Chondrocyte (in vitro differentiated cells): ENCODE measurements around the gene P4HA2. TPM values are rescaled to one million over a fixed set of nuclear protein-coding genes. Genes with fewer than 3 reads are reported as not detected.

ENCODE experiments used
- DNase-seq: peaks from one replicate; pipeline ENCODE4 v3.0.0; 2021; ENCODE audit warnings: mixed read lengths, low spot score
- H3K27ac Mint-ChIP-seq: one replicate; pipeline ENCODE4 v1.8.0; 2021; ENCODE audit warnings: mild to moderate bottlenecking, moderate library complexity, mixed read lengths; ENCODE audit not compliant: unreplicated experiment
- H3K27me3 Mint-ChIP-seq: 2 replicates; pipeline ENCODE4 v1.8.0; 2021; ENCODE audit warnings: low read depth, mixed read lengths
- H3K36me3 Mint-ChIP-seq: 2 replicates; pipeline ENCODE4 v1.8.0; 2021; ENCODE audit warnings: low read depth, mixed read lengths
- H3K4me1 Mint-ChIP-seq: 2 replicates; pipeline ENCODE4 v1.8.0; 2021; ENCODE audit warnings: low read depth, mild to moderate bottlenecking, mixed read lengths
- H3K4me3 Mint-ChIP-seq: one replicate; pipeline ENCODE4 v1.8.0; 2021; ENCODE audit warnings: mild to moderate bottlenecking, moderate library complexity, mixed read lengths; ENCODE audit not compliant: unreplicated experiment
- H3K9me3 Mint-ChIP-seq: 2 replicates; pipeline ENCODE4 v1.8.0; 2021; ENCODE audit warnings: low read depth, mixed read lengths
- CTCF ChIP-seq: fragments of 200-600 bp; sonication (generic); IDR thresholded peaks from 2 replicates; pipeline ENCODE4 v1.5.0; 2021; ENCODE audit warnings: antibody characterized with exemption, mild to moderate bottlenecking, moderate library complexity
- long read RNA-seq: library from polyadenylated mRNA; stranded (forward); transcript quantifications from one replicate; pipeline ENCODE4 v2.0.0, GENCODE V29; 2021
- total RNA-seq: library from RNA; stranded (reverse); gene quantifications from 3 replicates; pipeline ENCODE4 v1.2.1, GENCODE V29; 2021

The P4HA2 gene
- total RNA-seq: 261 to 304 TPM (median 302 TPM) in 3 replicates
- long read RNA-seq, transcript P4HA2-203 (16 exons, 2,223 nt): minor isoform, 32 of 1,032 reads
- long read RNA-seq, transcript P4HA2-201 (16 exons, 2,230 nt): minor isoform, 18 of 1,032 reads
- long read RNA-seq, transcript P4HA2-202 (15 exons, 2,313 nt): major isoform, 582 of 1,032 reads
- long read RNA-seq, partial matches to known transcripts: 203 of 1,032 reads
- long read RNA-seq, other reads (novel, unspliced or antisense): 187 of 1,032 reads

- Mint-ChIP-seq H3K4me3 (peak within 1 kb of the TSS; percentile 82), H3K27me3 (no peaks in the 10 kb centered on the region), H3K36me3 (no peaks in the 10 kb centered on the region), H3K4me1 (peaks cover 50% of the 10 kb centered on the region), H3K27ac (peak within 1 kb of the TSS; percentile 98), H3K9me3 (no peaks in the 10 kb centered on the region)
- no peak for DNase-seq
- no peak for TF ChIP-seq CTCF
Observed at GRCh38 chr5:132227485-132228240, at the start of gene P4HA2. Gene P4HA2, minus strand, starts transcription at chr5:132227853. Its CDS starts 9,227 bp downstream, at chr5:132218626.

DNA sequence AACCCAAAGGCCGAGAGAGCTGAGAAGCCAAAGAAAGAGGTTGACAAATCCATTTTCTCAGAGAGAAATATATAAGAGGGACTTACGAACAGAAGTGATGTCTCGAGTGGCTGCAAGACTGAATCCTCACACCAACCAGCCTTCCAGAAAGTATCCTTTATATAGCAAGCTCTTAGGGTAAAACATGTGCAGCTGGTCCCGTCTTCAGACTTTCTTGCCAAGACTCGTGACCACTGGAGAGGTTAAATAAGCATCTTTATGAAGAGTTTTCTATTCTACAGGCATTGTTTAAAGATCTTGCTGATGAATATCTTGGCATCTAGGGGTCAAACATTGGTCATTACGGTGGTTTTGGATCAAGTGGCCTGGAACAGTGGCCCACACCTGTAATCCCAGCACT is 49.6 kb upstream of the P4HA2 start:
- DNase-seq: no peak
- Mint-ChIP-seq H3K27me3 (peaks cover 6% of the 10 kb centered on the region), H3K9me3 (no peaks in the 10 kb centered on the region), H3K4me1 (peaks cover 3% of the 10 kb centered on the region), H3K27ac (no peak overlapping the region), H3K36me3 (peaks cover 12% of the 10 kb centered on the region), H3K4me3 (no peak overlapping the region)
- TF ChIP-seq CTCF: no peak

GRCh38 chr5:132275367-132276220 is 47.9 kb upstream of the P4HA2 start:
- Mint-ChIP-seq H3K27ac (no peak overlapping the region), H3K9me3 (no peaks in the 10 kb centered on the region), H3K36me3 (peaks cover 18% of the 10 kb centered on the region), H3K4me1 (peaks cover 3% of the 10 kb centered on the region), H3K27me3 (peaks cover 2% of the 10 kb centered on the region), H3K4me3 (no peak overlapping the region)
- DNase-seq: no peak
- no peak for TF ChIP-seq CTCF

DNA sequence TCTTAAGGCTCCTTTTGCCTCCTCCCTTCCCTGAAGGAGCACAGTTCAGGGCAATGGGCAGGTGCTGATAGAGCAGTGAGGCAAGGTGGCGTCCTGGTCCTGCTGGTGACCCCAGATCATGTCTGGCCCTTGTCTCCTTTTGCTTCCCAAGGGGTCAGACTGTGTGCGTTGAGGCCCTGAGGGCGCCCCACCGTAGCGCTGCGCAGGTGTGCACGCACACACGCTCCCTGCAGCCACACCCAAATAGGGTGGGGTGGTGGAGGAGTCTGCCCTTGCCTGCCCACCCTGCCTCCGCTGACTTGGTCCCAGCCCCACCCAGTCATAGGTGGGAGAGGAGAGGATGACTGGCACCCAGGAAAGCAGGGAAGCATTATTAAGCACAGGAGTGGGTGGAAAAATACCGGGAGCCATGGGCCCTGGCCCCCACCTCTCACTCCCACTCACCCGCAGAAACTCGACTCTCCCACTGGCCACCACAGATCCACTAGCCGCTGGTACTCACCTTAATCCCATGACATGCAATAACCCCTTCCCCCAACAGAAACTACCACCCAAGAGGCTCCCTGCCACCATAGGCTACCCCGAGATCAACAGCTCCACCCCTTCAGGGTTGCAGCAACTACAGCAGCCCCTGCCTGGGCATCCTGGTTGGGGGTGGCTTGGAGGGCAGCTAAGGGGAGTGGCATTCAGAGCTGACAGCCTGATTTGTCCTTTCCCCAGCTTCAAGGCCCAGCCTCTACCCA is 46.6 kb upstream of the P4HA2 start:
- Mint-ChIP-seq H3K36me3 (peaks cover 18% of the 10 kb centered on the region), H3K4me3 (no peak overlapping the region), H3K27me3 (no peaks in the 10 kb centered on the region), H3K27ac (no peak overlapping the region), H3K9me3 (no peaks in the 10 kb centered on the region), H3K4me1 (peaks cover 5% of the 10 kb centered on the region)
- DNase-seq: no peak
- TF ChIP-seq CTCF: no peak
